HEK293 (cell line): ENCODE measurements around the gene INPP5F.

Experiments used
- CTCF ChIA-PET: fragments of 350-600 bp; formaldehyde crosslinking; extraction: SDS; loops from one replicate; lab custom pipeline; 2021; ENCODE audit warnings: antibody characterized with exemption; lab: Yijun Ruan, JAX
- POLR2A ChIA-PET: fragments of 300-600 bp; formaldehyde crosslinking; extraction: SDS; loops from one replicate; lab custom pipeline; 2020; ENCODE audit warnings: antibody characterized with exemption, inconsistent platforms; lab: Yijun Ruan, JAX
- H3K27ac ChIP-seq: fragments of 200-500 bp; sonication (Bioruptor generic); 2 replicates; pipeline ENCODE4 v1.5.1; 2014; ENCODE audit warnings: low read depth, low read length, control low read depth, inconsistent platforms; ENCODE audit errors: extremely low read depth
- H3K36me3 ChIP-seq, 2 experiments: fragments of 200-500 bp in 1 of 2; sonication (Bioruptor generic) in 1 of 2; 1 replicate in 1 of 2; 2 replicates in 1 of 2; pipeline ENCODE4 v1.5.1; 2014 to 2017; ENCODE audit warnings: inconsistent platforms in 2 of 2, low read length in 2 of 2; ENCODE audit not compliant: control insufficient read depth in 2 of 2, insufficient read depth in 1 of 2
- H3K4me1 ChIP-seq: fragments of 200-500 bp; sonication (Bioruptor generic); 2 replicates; pipeline ENCODE4 v1.5.1; 2014; ENCODE audit warnings: mild to moderate bottlenecking, low read length, inconsistent platforms; ENCODE audit not compliant: control insufficient read depth, insufficient read depth
- H3K4me3 ChIP-seq: 2 replicates; pipeline ENCODE4 v1.5.1; 2011; ENCODE audit warnings: low read depth, mild to moderate bottlenecking, control low read depth, low read length, moderate library complexity
- H3K9me3 ChIP-seq: fragments of 200-500 bp; sonication (Bioruptor generic); 2 replicates; pipeline ENCODE4 v1.5.1; 2014; ENCODE audit warnings: low read depth, low read length, inconsistent platforms; ENCODE audit not compliant: control insufficient read depth, insufficient read depth
- HOXA7 ChIP-seq: sonication (generic); formaldehyde crosslinking; IDR thresholded peaks from 2 replicates; pipeline ENCODE4 v1.8.1; 2022; ENCODE audit warnings: missing genetic modification reagents, borderline replicate concordance
- HOXC10 ChIP-seq: sonication (generic); formaldehyde crosslinking; IDR thresholded peaks from 2 replicates; pipeline ENCODE4 v1.8.1; 2023; ENCODE audit warnings: mild to moderate bottlenecking, missing genetic modification reagents
- KLF10 ChIP-seq: fragments of 450-650 bp; IDR thresholded peaks from 2 replicates; pipeline ENCODE4 v1.5.1; 2018; ENCODE audit warnings: missing biosample characterization, mild to moderate bottlenecking, missing genetic modification characterization
- KLF7 ChIP-seq: fragments of 450-650 bp; formaldehyde crosslinking; IDR thresholded peaks from 2 replicates; pipeline ENCODE4 v1.5.1; 2016; ENCODE audit warnings: missing biosample characterization, missing genetic modification characterization, borderline replicate concordance
- MZF1 ChIP-seq: fragments of 450-650 bp; formaldehyde crosslinking; IDR thresholded peaks from 2 replicates; pipeline ENCODE4 v1.5.1; 2017; ENCODE audit warnings: missing biosample characterization, missing genetic modification characterization, borderline replicate concordance
- RBAK ChIP-seq: fragments of 450-650 bp; formaldehyde crosslinking; IDR thresholded peaks from 2 replicates; pipeline ENCODE4 v1.5.1; 2016; ENCODE audit warnings: missing biosample characterization, missing genetic modification characterization
- ZFP37 ChIP-seq: fragments of 450-650 bp; formaldehyde crosslinking; IDR thresholded peaks from 2 replicates; pipeline ENCODE4 v1.5.1; 2016; ENCODE audit warnings: missing biosample characterization, missing genetic modification characterization
- ZIC2 ChIP-seq: fragments of 450-650 bp; formaldehyde crosslinking; IDR thresholded peaks from 2 replicates; pipeline ENCODE4 v1.5.1; 2016; ENCODE audit warnings: missing biosample characterization, missing genetic modification characterization
- ZNF211 ChIP-seq: fragments of 450-650 bp; formaldehyde crosslinking; IDR thresholded peaks from 2 replicates; pipeline ENCODE4 v1.5.1; 2016; ENCODE audit warnings: low read depth, missing biosample characterization, missing genetic modification characterization
- ZNF23 ChIP-seq: fragments of 450-650 bp; formaldehyde crosslinking; IDR thresholded peaks from 2 replicates; pipeline ENCODE4 v1.5.1; 2016; ENCODE audit warnings: missing biosample characterization, missing genetic modification characterization, borderline replicate concordance
- ZNF24 ChIP-seq: fragments of 450-650 bp; formaldehyde crosslinking; IDR thresholded peaks from 2 replicates; pipeline ENCODE4 v1.5.1; 2016; ENCODE audit warnings: missing biosample characterization, missing genetic modification characterization
- ZNF248 ChIP-seq: fragments of 450-650 bp; formaldehyde crosslinking; IDR thresholded peaks from 2 replicates; pipeline ENCODE4 v1.5.1; 2017; ENCODE audit warnings: missing biosample characterization, missing genetic modification characterization
- ZNF311 ChIP-seq: fragments of 450-650 bp; formaldehyde crosslinking; IDR thresholded peaks from 2 replicates; pipeline ENCODE4 v1.5.1; 2017; ENCODE audit warnings: missing biosample characterization, missing genetic modification characterization, borderline replicate concordance
- ZNF510 ChIP-seq: fragments of 450-650 bp; formaldehyde crosslinking; IDR thresholded peaks from 2 replicates; pipeline ENCODE4 v1.5.1; 2018; ENCODE audit warnings: mild to moderate bottlenecking, missing genetic modification characterization, missing biosample characterization; ENCODE audit not compliant: insufficient replicate concordance
- ZNF530 ChIP-seq: fragments of 450-650 bp; formaldehyde crosslinking; IDR thresholded peaks from 2 replicates; pipeline ENCODE4 v1.5.1; 2016; ENCODE audit warnings: low read depth, missing biosample characterization, missing genetic modification characterization
- ZNF626 ChIP-seq: fragments of 450-650 bp; sonication (Bioruptor Pico); formaldehyde crosslinking; IDR thresholded peaks from 2 replicates; pipeline ENCODE4 v1.5.1; 2018; ENCODE audit warnings: missing biosample characterization, missing genetic modification characterization, inconsistent platforms
- ZNF654 ChIP-seq: fragments of 450-650 bp; formaldehyde crosslinking; IDR thresholded peaks from 2 replicates; pipeline ENCODE4 v1.5.1; 2016; ENCODE audit warnings: low read depth, missing biosample characterization, missing genetic modification characterization
- ZNF664 ChIP-seq: fragments of 450-650 bp; formaldehyde crosslinking; IDR thresholded peaks from 2 replicates; pipeline ENCODE4 v1.5.1; 2016; ENCODE audit warnings: missing biosample characterization, missing genetic modification characterization
- ZNF792 ChIP-seq: fragments of 450-650 bp; formaldehyde crosslinking; IDR thresholded peaks from 2 replicates; pipeline ENCODE4 v1.5.1; 2016; ENCODE audit warnings: missing biosample characterization, missing genetic modification characterization
- TF ChIP-seq, protein P1 (sequence below): fragments of 450-650 bp; formaldehyde crosslinking; IDR thresholded peaks from 2 replicates; pipeline ENCODE4 v1.5.1; 2016; ENCODE audit warnings: missing biosample characterization, missing genetic modification characterization, borderline replicate concordance
- TF ChIP-seq, protein P2 (sequence below): fragments of 450-650 bp; formaldehyde crosslinking; IDR thresholded peaks from 2 replicates; pipeline ENCODE4 v1.5.1; 2016; ENCODE audit warnings: missing biosample characterization, missing genetic modification characterization
- TF ChIP-seq, protein P3 (sequence below): fragments of 450-650 bp; formaldehyde crosslinking; IDR thresholded peaks from 2 replicates; pipeline ENCODE4 v1.5.1; 2016; ENCODE audit warnings: missing biosample characterization, missing genetic modification characterization
- TF ChIP-seq, protein P4 (sequence below): fragments of 450-650 bp; formaldehyde crosslinking; IDR thresholded peaks from 2 replicates; pipeline ENCODE4 v1.5.1; 2016; ENCODE audit warnings: missing biosample characterization, missing genetic modification characterization
- TF ChIP-seq, protein P5 (sequence below): fragments of 450-650 bp; IDR thresholded peaks from 2 replicates; pipeline ENCODE4 v1.5.1; 2018; ENCODE audit warnings: missing biosample characterization, mild to moderate bottlenecking, missing genetic modification characterization

Gene INPP5F

DNA sequence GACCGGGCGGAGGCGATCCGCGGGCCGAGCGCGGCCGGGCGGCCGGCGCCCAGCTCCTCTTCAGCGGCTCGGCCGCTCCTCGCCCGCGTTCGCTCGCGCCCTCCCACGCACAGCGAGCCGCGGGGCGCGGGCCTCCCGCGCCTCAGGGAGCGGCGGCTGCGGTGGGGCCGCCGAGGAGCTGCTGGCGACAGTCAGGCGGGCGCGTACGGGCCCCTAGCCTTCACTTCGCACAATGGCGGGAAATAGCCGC is 146.7 kb downstream of the INPP5F start, which contains the start of gene MCMBP:
Gene MCMBP, minus strand, starts transcription at position 234 of the 250 bp plus-strand sequence. CDS start 259 bp downstream, outside the sequence.
- H3K36me3 ChIP-seq, result no peaks in the 10 kb centered on the region
- CTCF ChIA-PET, result interaction anchor here (0.6 to 3.6 kb wide), 4 partner anchors 13 to 264 kb away, joined by 3 to 31 read pairs (median 10); no protein-coding TSS in a partner anchor
- H3K4me3 ChIP-seq, result peak within 1 kb of the TSS; percentile 76
- peak within 1 kb of the TSS; percentile 99 for H3K27ac ChIP-seq
- POLR2A ChIA-PET, result interaction anchor here (0.6 to 3.8 kb wide), 12 partner anchors 9 to 277 kb away, joined by 3 to 49 read pairs (median 5); partner anchors contain the start of genes BAG3, INPP5F, SEC23IP and TIAL1
- no peaks in the 10 kb centered on the region for H3K9me3 ChIP-seq
- no peaks in the 10 kb centered on the region; the same call in 1 of the 2 replicates for H3K4me1 ChIP-seq
- TF ChIP-seq ZNF23 (tag by site-specific recombination) (no peak), ZNF626 (tag by site-specific recombination) (no peak), ZNF664 (tag by site-specific recombination) (no peak), ZNF211 (tag by site-specific recombination) (no peak), KLF10 (tag by site-specific recombination) (no peak), ZFP37 (no peak), ZNF654 (tag by site-specific recombination) (no peak), ZNF248 (no peak), HOXA7 (0 out of 2 replicates have a peak, but pooled peaks have one; percentile 60), HOXC10 (CRISPR knock-in tag) (peak; percentile 93; the same call in 1 of the 2 replicates)
- TF ChIP-seq, protein P1, sequence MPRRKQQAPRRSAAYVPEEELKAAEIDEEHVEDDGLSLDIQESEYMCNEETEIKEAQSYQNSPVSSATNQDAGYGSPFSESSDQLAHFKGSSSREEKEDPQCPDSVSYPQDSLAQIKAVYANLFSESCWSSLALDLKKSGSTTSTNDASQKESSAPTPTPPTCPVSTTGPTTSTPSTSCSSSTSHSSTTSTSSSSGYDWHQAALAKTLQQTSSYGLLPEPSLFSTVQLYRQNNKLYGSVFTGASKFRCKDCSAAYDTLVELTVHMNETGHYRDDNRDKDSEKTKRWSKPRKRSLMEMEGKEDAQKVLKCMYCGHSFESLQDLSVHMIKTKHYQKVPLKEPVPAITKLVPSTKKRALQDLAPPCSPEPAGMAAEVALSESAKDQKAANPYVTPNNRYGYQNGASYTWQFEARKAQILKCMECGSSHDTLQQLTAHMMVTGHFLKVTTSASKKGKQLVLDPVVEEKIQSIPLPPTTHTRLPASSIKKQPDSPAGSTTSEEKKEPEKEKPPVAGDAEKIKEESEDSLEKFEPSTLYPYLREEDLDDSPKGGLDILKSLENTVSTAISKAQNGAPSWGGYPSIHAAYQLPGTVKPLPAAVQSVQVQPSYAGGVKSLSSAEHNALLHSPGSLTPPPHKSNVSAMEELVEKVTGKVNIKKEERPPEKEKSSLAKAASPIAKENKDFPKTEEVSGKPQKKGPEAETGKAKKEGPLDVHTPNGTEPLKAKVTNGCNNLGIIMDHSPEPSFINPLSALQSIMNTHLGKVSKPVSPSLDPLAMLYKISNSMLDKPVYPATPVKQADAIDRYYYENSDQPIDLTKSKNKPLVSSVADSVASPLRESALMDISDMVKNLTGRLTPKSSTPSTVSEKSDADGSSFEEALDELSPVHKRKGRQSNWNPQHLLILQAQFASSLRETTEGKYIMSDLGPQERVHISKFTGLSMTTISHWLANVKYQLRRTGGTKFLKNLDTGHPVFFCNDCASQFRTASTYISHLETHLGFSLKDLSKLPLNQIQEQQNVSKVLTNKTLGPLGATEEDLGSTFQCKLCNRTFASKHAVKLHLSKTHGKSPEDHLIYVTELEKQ, result no peak
- TF ChIP-seq, protein P2, sequence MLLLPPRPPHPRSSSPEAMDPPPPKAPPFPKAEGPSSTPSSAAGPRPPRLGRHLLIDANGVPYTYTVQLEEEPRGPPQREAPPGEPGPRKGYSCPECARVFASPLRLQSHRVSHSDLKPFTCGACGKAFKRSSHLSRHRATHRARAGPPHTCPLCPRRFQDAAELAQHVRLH (tag by site-specific recombination), result no peak
- TF ChIP-seq, protein P3, sequence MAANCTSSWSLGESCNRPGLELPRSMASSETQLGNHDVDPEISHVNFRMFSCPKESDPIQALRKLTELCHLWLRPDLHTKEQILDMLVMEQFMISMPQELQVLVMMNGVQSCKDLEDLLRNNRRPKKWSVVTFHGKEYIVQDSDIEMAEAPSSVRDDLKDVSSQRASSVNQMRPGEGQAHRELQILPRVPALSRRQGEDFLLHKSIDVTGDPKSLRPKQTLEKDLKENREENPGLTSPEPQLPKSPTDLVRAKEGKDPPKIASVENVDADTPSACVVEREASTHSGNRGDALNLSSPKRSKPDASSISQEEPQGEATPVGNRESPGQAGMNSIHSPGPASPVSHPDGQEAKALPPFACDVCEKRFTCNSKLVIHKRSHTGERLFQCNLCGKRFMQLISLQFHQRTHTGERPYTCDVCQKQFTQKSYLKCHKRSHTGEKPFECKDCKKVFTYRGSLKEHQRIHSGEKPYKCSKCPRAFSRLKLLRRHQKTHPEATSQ (tag by site-specific recombination), result no peak

DNA sequence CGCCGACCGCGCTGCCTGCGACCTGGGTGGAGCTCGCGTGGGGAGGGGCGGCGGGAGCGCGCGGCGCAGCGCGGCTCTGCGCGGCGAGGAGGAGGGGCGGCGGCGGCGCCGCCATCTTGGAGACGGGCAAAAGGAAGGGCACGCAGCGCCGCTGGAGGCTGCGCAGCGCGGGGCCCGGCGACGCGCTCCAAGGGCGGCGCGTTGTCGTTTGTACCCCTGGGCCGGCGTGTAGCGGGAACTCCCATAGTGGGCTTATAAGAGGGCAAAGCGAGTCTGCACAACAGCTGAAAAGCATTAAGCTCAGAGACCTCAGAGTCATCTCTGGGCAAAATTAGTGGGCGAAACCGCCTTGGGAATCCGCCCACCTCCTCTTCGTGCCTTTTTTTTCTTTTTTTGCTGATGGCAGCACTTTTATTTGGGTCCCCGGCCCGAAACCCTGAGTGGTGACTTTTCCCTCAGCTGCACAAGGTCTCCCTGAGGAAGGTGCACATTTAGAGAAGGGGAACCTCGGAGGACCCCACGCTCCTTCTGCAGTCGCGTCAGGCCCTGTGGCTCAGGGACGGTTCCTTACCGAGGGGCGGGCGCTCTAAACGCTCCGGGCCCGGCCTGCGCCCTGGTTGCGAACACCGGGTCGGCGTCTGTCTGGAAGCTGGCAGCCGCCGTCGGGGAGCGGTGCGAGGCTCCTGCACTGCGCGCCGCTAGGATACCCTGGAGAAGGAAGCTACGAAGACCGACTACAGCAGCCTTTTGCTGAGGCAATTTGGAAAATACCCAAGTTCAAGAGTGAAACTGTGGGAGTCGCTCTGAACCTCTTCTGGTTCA is 147.2 kb downstream of the INPP5F start:
- peak overlapping the region; percentile 76 for H3K4me3 ChIP-seq
- CTCF ChIA-PET, result interaction anchor here (0.6 to 2.0 kb wide), 5 partner anchors 14 to 264 kb away, joined by 3 to 14 read pairs (median 4); no protein-coding TSS in a partner anchor
- no peaks in the 10 kb centered on the region for H3K4me1 ChIP-seq
- H3K9me3 ChIP-seq, result no peaks in the 10 kb centered on the region
- H3K27ac ChIP-seq, result peak overlapping the region; percentile 99
- H3K36me3 ChIP-seq, result no peaks in the 10 kb centered on the region
- POLR2A ChIA-PET, result interaction anchor here (0.6 to 3.8 kb wide), 12 partner anchors 9 to 278 kb away, joined by 3 to 49 read pairs (median 5); partner anchors contain the start of genes BAG3, INPP5F, SEC23IP and TIAL1
- TF ChIP-seq, protein P4, sequence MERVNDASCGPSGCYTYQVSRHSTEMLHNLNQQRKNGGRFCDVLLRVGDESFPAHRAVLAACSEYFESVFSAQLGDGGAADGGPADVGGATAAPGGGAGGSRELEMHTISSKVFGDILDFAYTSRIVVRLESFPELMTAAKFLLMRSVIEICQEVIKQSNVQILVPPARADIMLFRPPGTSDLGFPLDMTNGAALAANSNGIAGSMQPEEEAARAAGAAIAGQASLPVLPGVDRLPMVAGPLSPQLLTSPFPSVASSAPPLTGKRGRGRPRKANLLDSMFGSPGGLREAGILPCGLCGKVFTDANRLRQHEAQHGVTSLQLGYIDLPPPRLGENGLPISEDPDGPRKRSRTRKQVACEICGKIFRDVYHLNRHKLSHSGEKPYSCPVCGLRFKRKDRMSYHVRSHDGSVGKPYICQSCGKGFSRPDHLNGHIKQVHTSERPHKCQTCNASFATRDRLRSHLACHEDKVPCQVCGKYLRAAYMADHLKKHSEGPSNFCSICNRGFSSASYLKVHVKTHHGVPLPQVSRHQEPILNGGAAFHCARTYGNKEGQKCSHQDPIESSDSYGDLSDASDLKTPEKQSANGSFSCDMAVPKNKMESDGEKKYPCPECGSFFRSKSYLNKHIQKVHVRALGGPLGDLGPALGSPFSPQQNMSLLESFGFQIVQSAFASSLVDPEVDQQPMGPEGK (tag by site-specific recombination), result 0 out of 2 replicates have a peak, but pooled peaks have one; percentile 21
- TF ChIP-seq, protein P5, sequence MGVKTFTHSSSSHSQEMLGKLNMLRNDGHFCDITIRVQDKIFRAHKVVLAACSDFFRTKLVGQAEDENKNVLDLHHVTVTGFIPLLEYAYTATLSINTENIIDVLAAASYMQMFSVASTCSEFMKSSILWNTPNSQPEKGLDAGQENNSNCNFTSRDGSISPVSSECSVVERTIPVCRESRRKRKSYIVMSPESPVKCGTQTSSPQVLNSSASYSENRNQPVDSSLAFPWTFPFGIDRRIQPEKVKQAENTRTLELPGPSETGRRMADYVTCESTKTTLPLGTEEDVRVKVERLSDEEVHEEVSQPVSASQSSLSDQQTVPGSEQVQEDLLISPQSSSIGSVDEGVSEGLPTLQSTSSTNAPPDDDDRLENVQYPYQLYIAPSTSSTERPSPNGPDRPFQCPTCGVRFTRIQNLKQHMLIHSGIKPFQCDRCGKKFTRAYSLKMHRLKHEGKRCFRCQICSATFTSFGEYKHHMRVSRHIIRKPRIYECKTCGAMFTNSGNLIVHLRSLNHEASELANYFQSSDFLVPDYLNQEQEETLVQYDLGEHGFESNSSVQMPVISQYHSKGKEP (tag by site-specific recombination), result peak; percentile 69
- TF ChIP-seq ZNF792 (tag by site-specific recombination) (no peak), ZNF530 (tag by site-specific recombination) (no peak), ZNF211 (tag by site-specific recombination) (no peak), ZNF311 (tag by site-specific recombination) (no peak), ZNF24 (tag by site-specific recombination) (no peak), KLF7 (tag by site-specific recombination) (no peak), ZIC2 (peak; percentile 40), ZNF510 (tag by site-specific recombination) (no peak), MZF1 (tag by site-specific recombination) (no peak), RBAK (tag by site-specific recombination) (no peak)
